Glomerular endothelial cell (primary cell): Measurements from ENCODE around the gene PAFAH1B2. TPM values are rescaled to one million over a fixed set of nuclear protein-coding genes. Genes with fewer than 3 reads are reported as not detected.

Source experiments
- DNase-seq: peaks from one replicate; pipeline ENCODE4 v3.0.0-alpha.2; 2011; ENCODE audit warnings: low read depth, low spot score; ENCODE audit errors: extremely low read depth
- total RNA-seq: library from RNA; depleted of rRNA; stranded (reverse); fragments of >200 nt; gene quantifications from 2 replicates; pipeline ENCODE4 v1.2.3, GENCODE V29; 2015

Gene PAFAH1B2
- total RNA-seq, 1 donor from 2014 or later = 98.5 TPM

DNA sequence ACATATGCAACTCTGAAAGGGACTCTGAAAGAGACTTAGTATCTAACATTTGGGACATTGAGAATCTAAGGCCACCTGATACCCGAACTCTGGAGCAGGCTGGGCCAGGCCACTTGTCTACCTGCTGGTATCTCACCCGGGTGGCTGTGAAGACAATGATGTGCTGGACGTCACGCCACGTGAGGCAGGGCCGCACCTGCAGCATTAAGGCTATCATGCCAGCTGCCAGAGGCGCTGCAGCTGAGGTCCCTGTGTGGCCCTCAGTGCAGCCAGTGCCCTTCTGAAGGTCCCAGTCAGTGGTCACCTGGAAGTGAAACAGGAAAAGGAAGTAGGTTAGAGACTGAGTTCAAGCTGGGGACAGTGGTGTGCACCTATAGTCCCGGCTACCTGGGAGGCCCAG is 75.4 kb downstream of the PAFAH1B2 start:
- DNase-seq = no peak

DNA sequence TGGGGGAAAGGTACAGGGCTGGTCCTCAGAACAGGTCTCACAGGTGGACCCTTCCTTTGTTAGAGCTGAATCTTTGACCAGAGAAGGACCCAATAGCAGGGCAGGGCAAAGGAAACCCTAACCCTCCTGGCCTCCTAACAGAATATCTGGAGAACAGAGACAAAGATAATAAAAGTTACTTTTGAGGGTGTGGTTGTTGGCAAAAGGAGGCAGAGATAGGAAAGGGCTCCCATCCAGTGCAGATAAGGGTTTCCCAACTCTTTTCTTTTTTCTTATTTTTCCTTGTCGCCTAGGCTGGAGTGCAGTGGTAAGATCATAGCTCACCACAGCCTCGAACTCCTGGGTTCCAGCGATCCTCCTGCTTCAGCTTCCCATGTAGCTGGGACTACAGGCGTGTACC is 75.9 kb downstream of the PAFAH1B2 start:
- DNase-seq = no peak

GRCh38 chr11:117220568-117220967 is 76.5 kb downstream of the PAFAH1B2 start:
- no peak for DNase-seq

DNA sequence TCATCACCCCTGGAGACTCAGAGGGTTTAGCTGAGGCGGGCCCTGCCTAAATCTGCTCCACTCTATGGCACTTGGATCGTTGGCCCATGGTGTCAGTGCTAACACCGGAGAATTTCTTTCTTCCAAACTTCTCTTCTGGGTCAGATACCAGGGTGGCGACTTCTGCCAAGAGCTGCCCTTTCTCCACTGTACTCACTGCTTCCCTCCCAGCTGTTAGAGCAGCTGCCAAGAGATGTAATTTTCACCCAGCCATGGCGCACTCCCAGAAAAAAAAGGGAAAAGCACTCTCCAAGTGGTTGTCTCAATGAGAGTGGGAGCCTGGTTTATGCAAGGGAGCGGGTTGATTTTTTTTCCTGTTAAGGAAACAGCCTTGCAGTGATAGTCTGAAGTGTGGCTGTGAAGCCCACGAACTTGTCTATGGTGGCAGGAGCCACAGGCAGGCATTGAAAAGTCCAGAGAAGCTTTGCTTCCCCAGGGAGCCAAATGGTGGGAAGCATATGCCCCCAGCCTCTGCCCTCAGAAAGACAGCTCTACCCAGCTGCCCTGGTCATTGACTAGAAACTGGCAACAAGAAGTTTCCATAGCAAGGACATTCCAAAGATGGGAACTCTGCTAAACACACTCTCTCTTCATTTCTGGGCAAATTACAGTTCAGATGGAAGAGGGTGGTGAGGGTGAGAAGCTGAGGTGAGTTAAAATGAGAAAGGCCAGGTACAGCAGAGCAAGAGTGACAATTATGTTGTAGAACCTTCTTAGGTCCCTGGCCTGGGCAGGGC is 77.1 kb downstream of the PAFAH1B2 start:
- no peak for DNase-seq

GRCh38 chr11:117221775-117222517 is 77.9 kb downstream of the PAFAH1B2 start:
- no peak for DNase-seq

GRCh38 chr11:117222991-117223740 is 79.1 kb downstream of the PAFAH1B2 start:
- no peak for DNase-seq

DNA sequence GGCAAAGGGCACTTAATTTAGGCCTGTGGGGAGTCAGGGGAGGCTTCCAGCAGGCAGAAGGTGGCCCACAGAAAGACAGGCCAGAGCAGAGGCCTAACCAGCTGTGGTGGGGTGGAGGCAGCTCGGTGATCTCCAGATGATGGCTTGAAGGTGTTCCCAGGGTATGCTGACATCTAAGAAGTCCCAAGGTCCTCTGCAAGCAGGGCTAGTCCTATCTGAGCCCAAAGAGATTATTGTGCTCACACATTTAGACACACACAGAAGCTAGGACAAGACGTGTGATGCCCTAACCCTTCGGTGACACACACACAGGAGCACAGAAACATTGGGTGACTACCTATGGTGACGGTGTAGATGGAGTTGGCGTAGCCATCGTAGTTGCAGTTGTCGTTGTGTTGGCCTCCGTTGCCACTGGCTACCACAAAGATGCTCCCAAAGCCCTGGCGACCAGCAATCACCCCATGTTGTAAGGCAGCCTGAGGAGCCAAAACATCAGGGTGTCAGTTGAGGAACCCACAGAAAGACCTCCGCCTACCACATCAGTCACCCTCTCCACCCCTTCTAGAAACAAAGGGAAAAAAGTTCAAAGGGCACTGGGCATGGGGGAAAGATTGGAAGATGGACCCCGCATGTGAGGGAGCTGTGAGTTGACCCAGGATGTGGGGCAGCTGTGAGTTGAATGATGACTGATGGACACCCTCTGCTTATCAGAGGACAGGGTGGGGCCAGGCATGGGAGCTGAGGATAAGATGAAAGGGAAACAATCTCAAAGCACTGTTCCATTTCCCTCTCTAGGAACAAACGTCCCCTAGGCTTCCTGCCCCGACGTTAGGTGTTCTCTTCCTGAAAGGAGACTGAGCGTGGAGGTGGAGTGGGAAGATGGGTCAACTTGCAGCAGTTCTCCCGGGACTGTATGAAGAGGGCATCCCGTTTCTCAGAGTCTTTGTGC is 79.9 kb downstream of the PAFAH1B2 start:
- DNase-seq = no peak

- DNase-seq = no peak
Measured at GRCh38 chr11:117225553-117226170, 81.6 kb downstream of the PAFAH1B2 start.

Other genes with a start within 250 kb of the PAFAH1B2 start
- 14.7 and 15.1 TPM in 2 replicates for gene SIK3, start 45.9 kb upstream of the PAFAH1B2 start, total RNA-seq
- gene SIDT2, start 34.5 kb downstream of the PAFAH1B2 start, total RNA-seq = 16.8 and 21.5 TPM in 2 replicates
- 294 and 467 TPM in 2 replicates for gene TAGLN, start 55.1 kb downstream of the PAFAH1B2 start, total RNA-seq
- gene PCSK7, start 87.8 kb downstream of the PAFAH1B2 start, total RNA-seq = 68.0 and 84.0 TPM in 2 replicates
- 8.0 and 13.1 TPM in 2 replicates for gene RNF214, start 88.4 kb downstream of the PAFAH1B2 start, total RNA-seq
- gene BACE1-AS, start 147.1 kb downstream of the PAFAH1B2 start, total RNA-seq = 2.3 and 6.1 TPM in 2 replicates
- 24.2 and 27.8 TPM in 2 replicates for gene BACE1, start 172.0 kb downstream of the PAFAH1B2 start, total RNA-seq
- gene CEP164, start 183.6 kb downstream of the PAFAH1B2 start, total RNA-seq = 22.8 and 31.8 TPM in 2 replicates